HCEC 1CT (cell line): ENCODE results near the gene PRRX2.

Source experiments
- DNase-seq: peaks from one replicate; pipeline ENCODE4 v3.0.0-alpha.2; 2017

Gene PRRX2

DNA sequence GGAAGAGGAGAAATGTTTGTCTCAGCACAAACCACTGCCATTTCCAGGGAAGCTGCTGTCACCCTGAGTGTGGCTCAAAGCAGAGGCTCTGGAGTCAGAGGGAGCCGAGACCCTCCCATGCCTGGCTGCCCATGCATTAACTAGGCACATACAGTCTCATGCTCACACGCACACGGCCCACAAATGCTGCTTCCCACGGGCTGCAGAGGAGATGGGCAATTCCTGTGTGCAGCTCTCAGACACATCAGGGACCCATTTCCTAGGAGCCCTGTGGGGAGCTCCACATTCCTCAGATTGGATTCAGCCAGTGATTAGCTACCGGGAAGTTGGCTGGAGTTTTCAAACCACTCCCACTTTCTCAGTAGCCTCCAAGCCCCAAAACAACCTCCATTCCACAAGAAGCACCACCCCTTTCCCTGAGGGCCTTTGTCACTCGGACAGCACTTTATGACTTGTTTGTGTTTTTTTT is 96.5 kb downstream of the PRRX2 start:
- peak; percentile 81 for DNase-seq

DNA sequence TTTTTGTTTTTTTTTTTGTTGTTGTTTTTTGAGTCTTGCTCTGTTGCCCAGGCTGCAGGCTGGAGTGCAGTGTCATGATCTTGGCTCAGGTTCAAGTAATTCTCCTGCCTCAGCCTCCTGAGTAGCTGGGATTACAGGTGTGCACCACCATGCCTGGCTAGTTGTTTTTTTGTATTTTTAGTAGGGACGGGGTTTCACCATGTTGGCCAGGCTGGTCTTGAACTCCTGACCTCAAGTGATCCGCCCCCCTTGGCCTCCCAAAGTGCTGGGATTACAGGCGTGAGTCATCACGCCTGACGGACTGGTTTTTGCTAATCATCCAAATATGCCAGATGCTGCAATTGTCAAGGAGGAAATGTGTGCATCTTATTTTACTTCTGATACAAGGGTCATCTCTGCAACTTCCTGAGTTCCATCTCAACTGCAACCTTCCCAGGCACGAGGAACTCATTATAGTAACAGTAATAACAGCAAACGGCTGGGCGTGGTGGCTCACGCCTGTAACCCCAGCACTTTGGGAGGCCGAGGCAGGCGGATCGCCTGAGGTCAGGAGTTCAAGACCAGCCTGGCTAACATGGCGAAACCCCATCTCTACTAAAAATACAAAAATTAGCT is 97.0 kb downstream of the PRRX2 start:
- DNase-seq: peak; percentile 97

DNA sequence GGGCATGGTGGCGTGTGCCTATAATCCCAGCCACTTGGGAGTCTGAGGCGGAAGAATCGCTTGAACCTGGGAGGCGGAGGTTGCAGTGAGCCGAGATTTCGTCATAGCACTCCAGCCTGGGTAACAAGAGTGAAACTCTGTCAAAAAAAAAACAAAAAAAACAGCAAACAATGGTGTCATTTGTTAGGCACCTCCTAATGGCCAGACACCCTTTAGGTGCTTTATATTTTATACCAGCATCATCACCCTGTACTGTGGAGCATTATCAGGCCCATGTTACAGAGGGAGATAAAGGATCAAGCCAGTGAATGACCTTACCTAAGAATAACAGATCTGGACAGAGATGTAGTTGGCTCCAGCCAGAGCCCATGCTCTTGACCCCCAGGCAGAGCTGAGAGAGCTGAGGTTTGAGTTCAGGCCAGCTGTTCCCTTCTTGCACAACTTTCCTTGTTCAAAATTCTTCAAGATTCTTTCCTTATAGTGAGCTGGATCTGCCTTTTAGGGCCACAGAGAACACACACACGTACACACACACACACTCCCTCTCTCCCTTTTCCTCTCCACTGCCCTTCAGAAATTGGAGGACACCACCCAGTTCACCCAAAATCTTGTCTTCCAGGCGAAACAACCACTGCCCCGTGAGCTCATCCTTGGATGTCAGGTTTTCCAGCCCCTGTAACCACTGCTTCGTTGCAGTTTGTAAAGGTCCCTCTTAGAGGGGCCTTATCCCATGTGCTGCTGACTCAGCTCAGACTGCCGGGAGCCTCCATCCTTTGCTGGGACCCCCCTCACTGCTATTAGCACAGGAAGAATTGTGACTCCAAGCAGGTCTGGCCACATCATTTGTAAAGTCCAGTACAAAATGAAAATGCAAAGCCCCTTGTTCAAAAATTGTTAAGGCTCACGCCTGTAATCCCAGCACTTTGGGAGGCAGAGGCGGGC is 97.8 kb downstream of the PRRX2 start:
- peak; percentile 77 for DNase-seq

DNA sequence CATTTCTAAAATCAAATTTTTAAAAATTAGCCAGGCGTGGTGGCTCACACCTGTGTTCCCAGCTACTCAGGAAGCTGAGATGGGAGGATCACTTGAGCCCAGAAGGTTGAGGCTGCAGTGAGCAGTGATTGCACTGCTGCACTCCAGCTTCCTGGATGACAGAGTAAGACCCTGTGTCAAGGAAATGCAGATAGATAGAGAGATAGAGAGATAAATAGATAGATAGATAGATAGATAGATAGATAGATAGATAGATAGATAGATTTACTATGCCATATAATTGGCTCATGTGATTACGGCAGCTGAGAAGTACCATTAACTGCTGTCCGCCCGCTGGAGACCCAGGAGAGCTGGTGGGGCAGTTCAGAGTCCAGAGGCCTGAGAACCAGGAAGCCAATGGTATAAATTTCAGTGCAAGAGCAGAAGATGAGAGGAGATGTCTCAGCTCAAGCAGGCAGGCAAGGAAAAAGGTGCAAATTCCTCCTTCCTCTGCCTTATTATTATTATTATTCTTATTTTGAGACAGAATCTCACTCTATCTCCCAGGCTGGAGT is 100.4 kb downstream of the PRRX2 start:
- no peak for DNase-seq

DNA sequence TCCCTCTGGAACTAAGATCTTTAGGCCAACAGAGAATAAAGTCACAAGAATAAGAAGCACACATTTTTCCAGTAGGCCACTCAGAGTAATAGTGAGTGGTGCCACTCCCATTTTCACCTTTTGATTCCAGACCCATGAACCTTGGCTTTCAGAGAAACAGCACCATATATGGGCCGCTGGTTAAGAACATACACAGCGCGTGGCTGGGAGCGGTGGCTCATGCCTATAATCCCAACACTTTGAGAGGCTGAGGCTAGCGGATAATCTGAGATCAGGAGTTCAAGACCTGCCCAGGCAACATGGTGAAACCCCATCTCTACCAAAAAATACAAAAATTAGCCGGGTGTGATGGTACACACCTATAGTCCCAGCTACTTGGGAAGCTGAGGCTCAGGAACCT is 103.0 kb downstream of the PRRX2 start:
- DNase-seq: no peak

DNA sequence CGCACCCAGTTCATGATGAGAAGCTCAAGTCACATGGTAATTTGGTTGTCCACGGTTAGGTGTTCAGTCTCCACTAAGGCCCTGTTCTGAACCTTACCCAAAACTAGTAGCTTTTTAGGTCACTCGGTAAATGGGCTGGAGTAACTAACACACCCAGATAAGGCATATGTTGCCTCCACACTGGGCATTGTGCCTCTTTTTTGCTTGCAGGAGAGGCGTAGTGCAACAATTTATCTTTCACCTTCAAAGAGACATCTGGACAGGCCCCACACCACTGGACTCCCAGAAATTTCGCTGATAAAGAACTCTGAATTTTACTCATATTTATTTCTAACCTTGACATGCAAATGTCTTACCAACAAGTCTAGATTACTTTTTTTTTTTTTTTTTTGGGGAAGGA is 104.2 kb downstream of the PRRX2 start:
- DNase-seq: no peak

DNA sequence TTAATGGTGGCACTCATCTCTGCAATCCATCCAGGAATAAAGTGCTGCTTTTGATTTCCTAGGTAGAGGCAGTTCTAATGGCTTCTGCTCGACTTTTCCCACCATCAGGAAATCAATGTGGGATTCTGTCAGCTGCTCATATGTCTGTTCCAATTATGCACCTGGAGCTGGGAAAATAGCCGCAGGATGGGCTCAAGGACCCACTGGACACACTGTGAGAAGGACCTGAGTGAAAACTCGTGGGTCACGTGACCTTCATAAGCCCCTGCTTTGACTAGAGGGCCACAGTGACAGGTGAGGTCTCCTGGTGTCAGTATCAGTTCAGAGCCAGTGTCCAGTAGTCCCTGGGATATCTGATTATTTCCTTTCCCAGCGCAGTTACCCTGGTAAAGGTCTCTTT is 105.3 kb downstream of the PRRX2 start:
- DNase-seq: no peak
